22Rv1 (cell line): ENCODE results near the gene OCA2.

Experiments used
- H3K27ac ChIP-seq: fragments of 450-650 bp; 2 replicates; pipeline ENCODE4 v1.5.1; 2017
- ZFX ChIP-seq: fragments of 450-650 bp; IDR thresholded peaks from 2 replicates; pipeline ENCODE4 v1.6.1; 2017; ENCODE audit warnings: antibody characterized with exemption, borderline replicate concordance
- TF ChIP-seq, protein P1 (sequence below): fragments of 450-650 bp; IDR thresholded peaks from 2 replicates; pipeline ENCODE4 v1.5.1; 2017; ENCODE audit warnings: mild to moderate bottlenecking

OCA2 gene

DNA sequence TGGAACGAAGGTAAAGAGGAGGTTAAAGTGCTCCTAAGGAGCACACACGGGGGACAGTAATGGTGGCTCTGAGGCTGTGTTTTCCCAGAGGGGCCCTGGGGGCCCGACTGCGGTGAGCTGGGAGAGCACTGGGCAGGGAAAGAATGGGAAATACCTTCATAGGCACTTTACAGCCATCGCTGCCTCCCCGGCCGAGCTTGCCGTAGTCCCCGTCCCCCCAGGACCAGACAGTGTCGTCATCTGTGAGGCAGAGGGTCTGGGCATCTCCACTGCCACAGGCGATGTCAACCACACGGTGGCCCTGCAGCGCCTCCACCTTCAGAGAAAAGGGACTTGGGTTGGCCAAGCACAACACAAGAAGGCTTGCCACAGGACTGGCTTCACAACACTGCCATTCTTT is 32.8 kb upstream of the OCA2 start:
- no peak for TF ChIP-seq ZFX
- TF ChIP-seq, protein P1, sequence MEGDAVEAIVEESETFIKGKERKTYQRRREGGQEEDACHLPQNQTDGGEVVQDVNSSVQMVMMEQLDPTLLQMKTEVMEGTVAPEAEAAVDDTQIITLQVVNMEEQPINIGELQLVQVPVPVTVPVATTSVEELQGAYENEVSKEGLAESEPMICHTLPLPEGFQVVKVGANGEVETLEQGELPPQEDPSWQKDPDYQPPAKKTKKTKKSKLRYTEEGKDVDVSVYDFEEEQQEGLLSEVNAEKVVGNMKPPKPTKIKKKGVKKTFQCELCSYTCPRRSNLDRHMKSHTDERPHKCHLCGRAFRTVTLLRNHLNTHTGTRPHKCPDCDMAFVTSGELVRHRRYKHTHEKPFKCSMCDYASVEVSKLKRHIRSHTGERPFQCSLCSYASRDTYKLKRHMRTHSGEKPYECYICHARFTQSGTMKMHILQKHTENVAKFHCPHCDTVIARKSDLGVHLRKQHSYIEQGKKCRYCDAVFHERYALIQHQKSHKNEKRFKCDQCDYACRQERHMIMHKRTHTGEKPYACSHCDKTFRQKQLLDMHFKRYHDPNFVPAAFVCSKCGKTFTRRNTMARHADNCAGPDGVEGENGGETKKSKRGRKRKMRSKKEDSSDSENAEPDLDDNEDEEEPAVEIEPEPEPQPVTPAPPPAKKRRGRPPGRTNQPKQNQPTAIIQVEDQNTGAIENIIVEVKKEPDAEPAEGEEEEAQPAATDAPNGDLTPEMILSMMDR, result no peak
- H3K27ac ChIP-seq, result no peak overlapping the region

DNA sequence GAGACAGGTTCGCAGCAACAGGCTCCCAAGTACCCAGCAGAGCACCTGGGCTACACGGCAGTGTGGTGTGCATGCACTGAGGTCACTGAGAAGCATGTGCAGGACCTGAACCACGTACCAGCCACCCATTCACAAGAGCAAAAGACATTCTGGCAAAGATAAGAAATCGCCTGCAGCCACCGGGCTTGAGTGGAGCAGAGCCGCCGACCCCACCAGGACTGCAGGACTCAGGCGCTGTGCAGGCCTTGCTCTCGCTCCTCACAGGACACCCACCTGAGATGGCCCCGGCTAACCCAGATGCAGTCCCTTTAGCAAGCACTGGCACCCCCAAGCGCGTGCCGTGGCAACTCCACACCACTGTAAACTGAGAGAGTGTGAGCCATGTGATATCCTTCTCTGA is 32.3 kb upstream of the OCA2 start:
- H3K27ac ChIP-seq, result no peak overlapping the region
- TF ChIP-seq, protein P1, result no peak

DNA sequence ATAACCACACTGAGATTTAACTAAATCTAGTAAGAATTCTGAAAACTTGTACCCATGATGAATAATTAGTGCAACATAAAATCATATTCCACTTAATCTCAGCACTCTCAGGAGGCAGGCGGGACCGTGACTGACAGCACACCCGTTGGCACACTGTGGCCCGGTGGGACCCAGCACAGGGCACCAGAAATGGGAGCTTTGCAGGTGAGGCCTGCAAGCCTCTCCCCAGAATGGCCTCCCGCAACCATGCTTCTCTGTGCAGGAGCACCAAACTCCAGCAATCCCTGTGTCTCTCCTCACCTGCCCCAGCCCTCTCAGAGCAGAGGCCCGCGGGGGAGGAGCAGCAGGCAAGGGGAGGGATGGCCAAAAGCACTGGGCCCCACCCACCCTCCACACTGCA is 31.5 kb upstream of the OCA2 start:
- no peak overlapping the region for H3K27ac ChIP-seq
- TF ChIP-seq ZFX, result no peak
- TF ChIP-seq, protein P1, result no peak

DNA sequence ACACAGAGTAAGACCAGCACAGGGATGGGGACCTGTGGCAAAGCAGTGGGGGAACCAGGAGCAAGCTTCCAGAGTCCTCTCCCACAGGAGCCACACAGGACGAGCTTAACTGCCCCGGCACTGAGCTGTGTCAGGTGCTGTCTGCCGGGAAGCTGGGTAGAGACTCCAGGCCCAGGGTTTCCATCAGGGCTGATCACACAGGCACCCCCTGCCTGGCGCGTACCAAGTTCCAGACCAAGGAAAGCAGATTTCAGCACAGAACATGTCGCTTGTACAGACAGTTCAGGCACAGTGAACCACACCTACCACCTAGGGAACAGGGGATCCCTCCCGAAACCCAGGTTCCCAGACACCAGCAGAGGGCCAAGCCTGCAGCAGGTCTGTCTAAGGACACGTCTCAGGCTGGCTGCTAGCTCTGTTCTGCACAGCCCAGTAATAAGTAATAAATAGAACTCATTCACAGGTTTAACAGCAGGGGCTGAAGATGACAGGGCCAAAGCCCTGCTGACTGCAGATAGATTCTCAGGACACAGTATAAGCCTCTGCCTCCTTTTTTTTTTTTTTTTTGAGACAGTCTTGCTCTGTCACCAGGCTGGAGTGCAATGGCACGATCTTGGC is 30.2 kb upstream of the OCA2 start:
- no peak overlapping the region for H3K27ac ChIP-seq
- TF ChIP-seq, protein P1, result no peak
- no peak for TF ChIP-seq ZFX

DNA sequence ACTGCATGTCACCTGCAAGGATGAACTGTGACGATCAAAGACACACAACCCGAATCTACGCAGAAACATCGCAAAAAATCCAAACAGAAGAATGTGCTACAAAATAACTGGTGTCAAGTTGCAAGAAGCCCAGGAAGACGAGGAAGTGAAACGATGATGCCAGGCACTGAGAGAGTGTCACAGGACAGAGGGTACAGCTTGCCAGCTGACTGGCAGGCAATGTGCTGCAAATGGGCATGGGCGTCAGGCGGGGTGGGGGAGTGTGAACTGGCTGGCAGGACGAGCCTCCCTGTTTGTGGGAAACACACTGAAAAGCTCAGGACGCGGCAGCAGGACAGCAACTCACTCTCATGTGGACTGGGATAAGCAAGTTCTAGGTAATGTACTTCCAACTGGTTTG is 28.9 kb upstream of the OCA2 start:
- no peak overlapping the region for H3K27ac ChIP-seq
- TF ChIP-seq, protein P1, result no peak
- TF ChIP-seq ZFX, result no peak

DNA sequence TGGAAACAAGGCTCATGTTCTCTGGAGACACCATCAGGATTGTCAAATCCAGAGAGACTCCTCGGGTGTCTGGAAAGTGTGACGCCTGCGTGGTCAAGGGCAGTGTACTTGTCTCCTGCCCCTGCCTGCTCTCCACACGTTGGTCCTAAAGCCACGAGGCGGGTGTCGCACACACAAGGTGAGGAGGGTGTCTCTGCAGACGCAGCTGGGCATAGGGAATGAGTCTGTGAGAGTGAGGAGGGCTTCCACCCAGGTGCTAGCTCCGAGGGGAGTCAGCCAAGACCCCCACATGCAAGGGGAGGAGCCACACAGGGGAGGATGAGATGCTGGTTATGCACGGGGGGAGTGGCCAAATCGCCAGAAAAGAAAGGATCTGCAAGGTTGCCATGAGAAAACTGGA is 27.9 kb upstream of the OCA2 start:
- no peak for TF ChIP-seq ZFX
- TF ChIP-seq, protein P1, result no peak
- H3K27ac ChIP-seq, result no peak overlapping the region

DNA sequence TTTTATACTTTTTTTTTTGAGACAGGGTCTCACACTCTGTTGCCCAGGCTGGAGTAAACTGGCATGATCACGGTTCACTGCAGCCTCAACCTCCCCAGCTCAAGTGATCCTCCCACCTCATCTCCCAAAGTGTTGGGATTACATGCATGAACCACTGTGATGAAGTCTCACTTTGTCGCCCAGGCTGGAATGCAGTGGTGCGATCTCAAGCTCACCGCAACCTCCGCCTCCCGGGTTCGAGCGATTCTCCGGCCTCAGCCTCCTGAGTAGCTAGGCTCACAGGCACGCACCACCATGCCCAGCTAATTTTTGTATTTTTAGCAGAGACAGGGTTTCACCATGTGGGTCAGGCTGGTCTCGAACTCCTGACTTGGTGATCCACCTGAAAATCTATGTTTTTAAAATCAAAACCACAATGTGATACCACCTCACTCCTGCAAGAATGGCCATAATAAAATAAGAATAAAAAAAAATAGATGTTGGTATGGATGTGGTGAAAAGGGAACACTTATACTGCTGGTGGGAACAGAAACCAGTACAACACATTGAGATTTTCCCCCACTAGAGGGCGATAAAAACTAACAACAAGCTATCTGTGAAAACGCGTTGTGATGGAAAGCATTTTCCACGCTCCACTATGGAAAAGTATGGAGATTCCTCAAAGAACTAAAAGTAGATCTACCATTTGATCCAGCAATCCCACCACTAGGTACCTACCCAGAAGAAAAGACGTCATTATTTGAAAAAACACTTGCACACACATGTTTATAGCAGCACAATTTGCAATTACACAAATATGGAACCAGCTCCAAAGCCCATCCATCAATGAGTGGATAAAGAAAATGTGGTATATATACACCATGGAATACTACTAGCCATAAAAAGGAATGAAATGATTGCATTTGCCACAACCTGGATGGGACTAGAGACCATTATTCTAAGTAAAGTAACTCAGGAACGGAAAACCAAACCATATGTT is 26.8 kb upstream of the OCA2 start:
- TF ChIP-seq, protein P1, result peak; percentile 84
- no peak for TF ChIP-seq ZFX
- no peak overlapping the region for H3K27ac ChIP-seq
